GM23338 (cell line): ENCODE data around the gene BBOF1.

ENCODE experiments used
- CTCF ChIP-seq, 2 experiments: fragments of 200-600 bp in 1 of 2; sonication (generic) in 1 of 2; conservative IDR thresholded peaks; 2 replicates each; pipeline versions ENCODE4 v1.5.1 to v1.6.1; 2016 to 2017; ENCODE audit warnings: antibody characterized with exemption in 2 of 2, low read depth in 2 of 2, mild to moderate bottlenecking in 2 of 2, moderate library complexity in 1 of 2
- EZH2 ChIP-seq: fragments of 200-600 bp; sonication (generic); IDR thresholded peaks from one replicate; pipeline ENCODE4 v1.8.0; 2017; ENCODE audit warnings: antibody characterized with exemption, mild to moderate bottlenecking, low read depth; ENCODE audit not compliant: unreplicated experiment
- EZH2phosphoT487 ChIP-seq: fragments of 200-600 bp; sonication (generic); IDR thresholded peaks from one replicate; pipeline ENCODE4 v1.8.1; 2018; ENCODE audit warnings: antibody characterized with exemption; ENCODE audit not compliant: unreplicated experiment
- NANOG ChIP-seq: IDR thresholded peaks from 2 replicates; pipeline ENCODE4 v1.6.1; 2016; ENCODE audit warnings: antibody characterized with exemption, borderline replicate concordance
- POLR2AphosphoS5 ChIP-seq: IDR thresholded peaks from 2 replicates; pipeline ENCODE4 v1.6.1; 2016; ENCODE audit warnings: antibody characterized with exemption, low read depth
- REST ChIP-seq: IDR thresholded peaks from one replicate; pipeline ENCODE4 v1.6.1; 2018; ENCODE audit warnings: antibody characterized with exemption; ENCODE audit not compliant: unreplicated experiment

GRCh38 chr14:74065746-74066575 lies 46.8 kb downstream of the BBOF1 start:
- TF ChIP-seq REST (no peak), POLR2AphosphoS5 (no peak), EZH2phosphoT487 (no peak), CTCF (conservative IDR thresholded peaks at IDR 0.05; ENCODE audit: low read depth in 2 of 2) (no peak), NANOG (no peak), EZH2 (no peak)
